HG03460 (cell line): Measurements from ENCODE around the gene FARSA.
"Not testable (repeated sequence)": the region's sequence is repeated elsewhere in the genome, so short reads cannot be mapped to it uniquely, and the experiment has no call there.

Experiments
- ATAC-seq: cut with Tn5 transposase; IDR thresholded peaks from one replicate; pipeline ENCODE4 v1.9.1; 2021; ENCODE audit not compliant: unreplicated experiment

Gene FARSA

DNA sequence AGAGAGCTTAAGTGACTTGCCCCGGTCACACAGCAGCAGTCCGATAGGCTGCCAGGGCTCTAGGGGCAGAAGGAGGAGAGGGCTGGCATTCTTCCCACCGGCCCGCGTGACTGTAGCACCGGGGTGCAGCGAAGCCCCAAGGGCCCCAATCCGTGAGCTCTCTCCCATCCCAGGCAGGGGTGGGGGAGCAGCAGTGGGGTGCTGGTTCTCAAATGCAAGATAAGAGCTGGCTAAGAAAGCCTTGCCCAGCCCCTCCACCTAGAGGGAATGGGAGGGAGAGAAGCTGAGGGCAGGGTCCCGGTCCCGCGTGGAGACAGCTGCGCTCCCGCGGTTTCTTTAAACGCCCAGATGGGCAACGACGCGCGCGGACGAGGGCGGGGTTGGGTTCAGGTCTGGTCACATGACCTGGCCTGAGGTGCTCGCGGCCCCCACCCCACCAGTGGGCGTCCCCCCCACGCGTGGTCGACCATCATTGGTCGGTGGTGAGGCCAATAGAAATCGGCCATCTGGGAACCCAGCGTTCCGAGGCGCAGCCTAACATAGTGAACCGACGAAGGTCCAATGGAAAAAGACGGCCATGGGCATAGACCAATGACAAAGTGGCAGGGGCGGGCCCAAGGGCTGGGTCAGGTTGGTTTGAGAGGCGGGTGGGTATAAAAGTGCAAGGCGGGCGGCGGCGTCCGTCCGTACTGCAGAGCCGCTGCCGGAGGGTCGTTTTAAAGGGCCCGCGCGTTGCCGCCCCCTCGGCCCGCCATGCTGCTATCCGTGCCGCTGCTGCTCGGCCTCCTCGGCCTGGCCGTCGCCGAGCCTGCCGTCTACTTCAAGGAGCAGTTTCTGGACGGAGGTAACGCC lies 4.6 kb upstream of the FARSA start, which contains the start of gene CALR:
Gene CALR, plus strand, starts transcription at position 683 of the 852 bp plus-strand sequence. Its CDS starts 71 bp downstream, at position 754.
- ATAC-seq: peak; percentile 78

DNA sequence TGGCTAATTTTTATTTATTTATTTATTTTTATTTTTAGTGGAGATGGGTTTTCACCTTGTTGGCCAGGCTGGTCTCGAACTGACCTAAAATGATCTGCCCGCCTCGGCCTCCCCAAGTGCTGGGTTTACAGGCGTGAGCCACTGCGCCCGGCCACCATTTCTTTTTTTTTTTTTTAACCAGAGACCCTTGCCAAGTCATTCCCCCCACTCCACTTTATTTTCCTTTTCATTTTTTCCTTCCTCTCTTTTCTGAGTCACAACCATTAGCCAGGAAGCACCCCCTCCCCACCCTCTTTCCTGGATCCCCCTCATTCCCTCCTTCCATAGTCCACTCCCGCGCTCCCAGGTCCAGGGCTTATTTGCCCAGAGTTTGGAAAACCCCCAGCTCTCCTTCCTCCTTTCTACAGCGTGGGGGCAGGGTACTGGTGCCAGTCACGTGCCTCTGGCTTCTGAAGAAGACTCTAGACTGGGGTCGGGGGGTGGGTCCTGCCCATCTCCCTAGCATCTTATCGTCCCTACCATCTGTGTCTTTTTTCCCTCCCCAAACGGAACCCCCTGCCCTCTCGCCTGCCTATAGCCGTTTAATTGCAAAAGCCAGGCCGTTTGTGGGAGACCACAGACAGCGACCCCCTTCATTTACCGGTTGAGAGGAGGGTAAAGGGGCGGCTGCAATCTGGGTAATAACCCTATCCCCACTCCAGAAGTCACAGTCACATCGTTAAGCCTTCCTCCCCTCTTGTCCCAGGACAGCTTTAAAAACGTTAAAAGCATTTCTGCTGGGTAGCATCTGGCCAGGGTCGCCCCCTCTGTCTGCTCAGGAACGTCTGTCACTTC lies 3.8 kb upstream of the FARSA start:
- no peak for ATAC-seq

DNA sequence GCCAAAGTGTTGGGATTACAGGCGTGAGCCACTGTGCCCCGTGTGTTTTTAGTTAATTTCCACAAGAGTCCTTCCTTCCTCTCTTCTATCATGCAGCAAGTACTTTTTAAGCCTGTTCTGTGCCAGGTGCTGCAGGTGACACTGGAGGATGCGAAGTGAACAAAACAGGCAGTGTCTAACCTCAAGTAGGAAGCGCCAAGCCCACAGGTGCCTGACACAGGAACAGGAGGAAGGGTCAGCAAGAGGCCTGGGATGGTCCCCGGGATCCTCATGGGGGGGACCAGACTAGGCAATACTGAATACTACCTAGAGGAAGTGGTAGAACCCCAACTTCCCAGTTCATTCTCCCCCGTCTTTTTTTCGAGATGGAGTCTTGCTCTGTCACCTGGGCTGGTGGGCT lies 3.1 kb upstream of the FARSA start:
- ATAC-seq: no peak

DNA sequence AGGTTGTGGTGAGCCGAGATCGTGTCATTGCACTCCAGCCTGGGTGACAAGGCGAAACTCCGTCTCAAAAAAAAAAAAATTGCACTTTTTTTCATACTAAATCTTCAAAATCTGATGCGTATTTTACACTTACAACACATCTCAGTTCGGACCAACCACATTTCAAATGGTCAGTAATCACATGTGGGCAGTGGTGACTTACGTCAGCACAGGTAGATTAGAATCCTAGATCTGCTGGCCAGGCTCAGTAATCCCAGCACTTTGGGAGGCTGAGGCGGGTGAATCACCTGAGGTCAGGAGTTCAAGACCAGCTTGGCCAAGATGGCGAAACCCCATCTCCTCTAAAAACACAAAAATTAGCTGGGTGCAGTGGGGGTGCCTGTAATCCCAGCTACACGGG lies 1.6 kb upstream of the FARSA start:
- ATAC-seq: no peak

DNA sequence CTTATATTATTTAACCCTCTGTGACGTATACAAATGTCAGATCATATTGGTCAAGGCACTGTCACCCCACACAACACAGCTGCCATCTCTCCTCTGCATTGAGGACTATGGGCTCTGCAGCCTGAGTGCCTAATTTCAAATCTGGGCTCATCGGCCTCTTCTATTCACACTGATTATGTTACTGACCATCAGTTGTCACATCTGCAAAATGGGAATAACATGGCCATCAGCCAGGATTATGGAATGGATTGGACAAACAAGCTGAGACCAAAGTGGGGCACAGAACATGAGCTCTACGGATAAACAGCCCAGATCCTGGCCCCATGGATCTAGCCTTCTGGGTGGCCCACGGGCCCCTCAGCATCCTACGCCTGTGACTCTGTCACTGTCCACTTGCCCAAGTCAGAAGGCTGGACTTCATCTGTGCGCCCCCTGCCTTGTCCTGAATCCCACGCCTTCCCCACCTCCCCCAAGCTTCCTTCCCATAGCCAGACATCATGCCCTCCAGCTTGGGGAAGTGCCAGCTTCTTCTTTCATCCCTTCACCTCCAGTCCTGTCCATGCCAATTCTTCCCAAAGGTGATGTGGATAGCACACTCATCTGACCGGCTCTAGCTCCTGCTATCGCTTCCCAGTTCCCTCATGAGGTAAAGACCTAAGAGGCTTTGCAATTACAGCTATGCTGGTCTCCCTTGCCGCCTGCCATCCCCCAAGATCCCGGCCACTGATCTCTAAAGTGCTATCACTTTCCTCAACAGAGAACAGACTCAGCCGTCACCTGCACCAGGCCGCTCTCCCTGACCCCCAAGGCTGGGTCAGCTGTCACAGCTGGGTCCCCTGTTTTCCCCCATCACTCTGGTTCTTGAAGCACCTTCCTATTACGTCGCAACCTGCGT lies 872 bp downstream of the FARSA start:
- no peak for ATAC-seq

DNA sequence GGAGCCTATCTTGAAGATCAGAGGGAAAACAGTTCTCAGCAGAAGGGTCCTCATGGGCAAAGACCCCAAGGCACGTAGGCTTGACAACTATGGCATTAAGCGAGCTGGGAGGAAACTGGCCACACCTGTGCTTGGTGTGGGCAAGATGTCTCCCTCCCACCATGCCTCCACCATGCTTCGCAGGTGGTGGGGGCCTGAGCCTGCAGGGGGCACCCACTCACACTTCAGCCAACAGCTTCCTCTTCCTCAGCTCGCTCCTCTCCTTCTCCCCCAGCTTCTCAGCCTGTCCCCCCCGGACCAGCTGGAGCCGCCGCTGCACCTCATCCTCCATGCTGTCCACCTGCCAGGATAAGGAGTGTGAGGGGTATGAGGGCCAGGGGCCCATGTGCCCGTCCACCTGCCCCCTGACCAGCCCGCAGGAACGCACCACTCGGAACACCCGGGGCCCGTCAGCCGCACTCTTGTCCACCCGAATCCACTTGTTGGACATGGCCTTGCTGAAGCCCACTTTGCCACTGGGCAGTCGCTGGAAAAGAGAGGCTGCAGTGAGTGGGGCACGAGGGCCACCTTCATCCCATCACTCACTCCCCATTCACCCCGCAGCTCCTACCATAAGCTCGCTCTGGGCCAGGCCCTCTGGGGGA lies 3.4 kb downstream of the FARSA start:
- ATAC-seq: no peak

DNA sequence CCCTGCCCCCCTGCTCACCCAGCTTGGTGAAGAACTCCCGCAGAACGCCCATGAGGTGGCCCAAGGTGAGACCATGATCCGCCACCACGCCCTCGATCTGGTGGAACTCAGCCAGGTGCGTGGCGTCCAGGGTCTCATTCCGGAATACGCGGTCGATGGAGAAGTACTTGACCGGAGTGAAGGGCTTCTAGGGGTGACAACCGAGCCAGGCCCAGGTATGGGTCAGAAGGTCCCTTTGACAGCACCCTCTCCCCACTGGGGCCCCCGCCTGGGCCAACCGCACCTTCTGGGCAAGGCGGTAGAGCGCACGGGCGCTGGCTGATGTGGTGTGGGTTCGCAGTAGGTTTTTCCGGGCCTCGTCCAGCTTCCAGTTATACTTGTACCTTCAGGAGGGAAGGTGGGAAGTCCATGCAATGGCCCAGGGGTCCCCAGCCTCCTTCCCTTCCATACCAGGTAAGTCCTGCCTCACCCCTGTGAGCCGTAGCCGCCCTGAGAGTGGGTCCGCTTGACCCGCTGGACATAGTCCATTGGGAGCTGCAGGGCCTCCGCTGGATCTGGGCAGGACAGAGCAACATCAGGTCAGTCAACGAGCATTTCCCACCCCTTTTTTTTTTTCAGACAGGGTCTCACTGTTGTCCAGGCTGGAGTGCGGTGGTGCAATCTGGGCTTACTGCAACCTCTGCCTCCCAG lies 8.7 kb downstream of the FARSA start:
- no peak for ATAC-seq

DNA sequence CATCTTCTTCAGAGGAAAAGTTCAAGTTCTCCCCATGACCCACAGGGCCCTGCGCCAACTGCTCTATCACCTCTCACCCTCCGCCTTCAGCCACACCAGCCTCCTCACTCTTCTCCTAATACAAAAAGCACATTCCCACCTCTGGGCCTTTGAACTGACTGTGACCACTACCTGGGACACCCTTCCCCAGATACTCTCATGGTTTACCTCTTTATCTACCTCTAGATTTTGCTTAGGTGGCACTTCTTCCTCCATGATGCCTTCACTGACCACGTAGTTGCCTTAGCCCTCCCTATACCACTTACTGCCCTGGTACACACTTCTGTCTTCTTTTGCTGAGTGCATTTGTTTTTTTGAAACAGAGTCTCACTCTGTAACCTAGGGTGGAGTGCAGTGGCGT lies 10.6 kb downstream of the FARSA start:
- no peak for ATAC-seq

DNA sequence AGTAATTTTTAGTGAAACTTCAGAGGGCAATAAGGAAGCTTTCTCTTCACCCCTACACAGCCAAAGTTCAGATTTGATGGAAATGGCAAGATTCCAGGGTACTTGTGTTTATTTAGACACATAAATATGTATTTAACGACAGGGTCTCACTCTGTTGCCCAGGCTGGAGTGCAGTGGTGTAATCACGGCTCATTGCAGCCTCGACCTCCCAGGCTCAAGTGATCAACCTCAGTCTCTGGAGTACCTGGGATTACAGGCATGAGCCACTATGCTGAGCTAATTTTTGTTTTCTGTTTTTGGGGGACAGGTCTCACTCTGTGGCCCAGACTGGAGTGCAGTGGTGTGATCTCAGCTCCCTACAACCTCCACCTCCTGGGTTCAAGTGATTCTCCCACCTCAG lies 12.5 kb downstream of the FARSA start:
- no peak for ATAC-seq

DNA sequence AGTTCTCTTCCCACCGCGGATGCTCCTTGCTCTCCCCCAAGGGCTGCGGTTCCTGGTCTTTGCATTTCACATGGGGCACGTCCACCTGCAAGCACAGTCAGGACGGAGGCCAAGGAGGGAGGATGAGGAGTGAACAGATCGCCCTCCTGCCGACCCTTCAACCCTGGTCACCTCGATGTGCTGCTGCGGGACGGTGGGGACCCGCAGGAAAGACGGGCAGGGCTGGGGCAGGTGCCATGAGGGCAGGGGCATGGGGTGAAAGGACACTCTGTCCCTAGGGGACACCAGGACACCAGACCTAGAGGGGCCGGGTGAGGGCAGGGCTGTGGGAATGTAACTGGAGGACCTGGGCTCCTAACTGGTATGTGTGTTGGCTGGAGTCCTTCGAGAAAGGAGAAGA lies 15.3 kb downstream of the FARSA start:
- ATAC-seq: no peak

DNA sequence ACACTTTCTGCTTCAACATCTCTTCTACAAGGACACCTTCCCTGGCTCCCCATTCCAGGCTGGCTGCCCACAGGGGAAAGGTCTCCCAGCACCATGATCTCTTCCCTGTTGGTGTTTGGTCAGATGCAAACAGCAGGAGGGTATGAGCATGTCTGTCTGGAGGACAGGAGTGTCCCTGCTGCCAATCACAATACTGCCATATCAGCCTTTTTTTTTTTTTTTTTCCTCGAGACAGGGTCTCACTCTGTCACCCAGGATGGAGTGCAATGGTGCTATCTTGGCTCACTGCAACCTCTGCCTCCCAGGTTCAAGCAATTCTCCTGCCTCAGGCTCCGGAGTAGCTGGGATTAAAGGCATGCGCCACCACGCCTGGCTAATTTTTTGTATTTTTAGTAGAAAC lies 17.7 kb downstream of the FARSA start:
- ATAC-seq: not testable (repeated sequence)

DNA sequence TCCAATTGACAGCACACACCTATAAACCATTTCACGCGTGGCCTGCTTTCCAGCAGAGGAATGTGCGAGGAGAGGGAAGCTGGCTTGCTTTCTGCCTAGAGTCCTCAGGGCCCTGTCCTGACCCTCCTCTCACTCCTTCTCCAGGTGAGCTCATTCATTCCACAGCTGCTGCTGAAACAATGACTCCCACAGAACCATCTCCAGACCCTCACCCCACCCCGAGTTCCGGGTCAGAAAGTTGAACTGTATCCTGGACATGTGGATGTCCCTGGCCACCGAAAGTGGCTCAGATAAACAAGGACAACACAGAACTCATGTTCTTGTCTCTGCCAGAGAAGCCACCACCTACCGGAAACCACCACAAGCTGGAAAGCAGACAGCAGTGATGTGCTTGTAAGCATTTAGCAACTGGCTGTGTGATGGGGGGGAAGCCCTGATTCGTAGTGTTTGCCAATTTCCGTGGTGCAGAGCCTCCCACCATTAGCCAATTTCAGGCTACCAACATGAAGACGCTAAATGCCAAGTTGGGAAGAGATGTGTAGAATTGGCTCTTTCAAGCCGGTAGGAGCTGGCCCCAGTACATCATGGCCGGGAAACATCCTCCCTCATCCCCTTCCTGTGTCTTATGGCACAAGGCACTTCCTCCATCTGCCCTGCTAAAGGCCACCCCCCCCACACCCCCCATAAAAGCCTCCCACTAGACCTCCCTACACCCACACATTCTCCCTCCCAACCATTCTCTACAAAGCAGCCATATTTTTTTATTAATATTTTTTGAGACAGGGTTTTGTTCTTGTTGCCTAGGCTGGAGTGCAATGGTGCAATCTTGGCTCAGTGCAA lies 19.4 kb downstream of the FARSA start:
- ATAC-seq: no peak

DNA sequence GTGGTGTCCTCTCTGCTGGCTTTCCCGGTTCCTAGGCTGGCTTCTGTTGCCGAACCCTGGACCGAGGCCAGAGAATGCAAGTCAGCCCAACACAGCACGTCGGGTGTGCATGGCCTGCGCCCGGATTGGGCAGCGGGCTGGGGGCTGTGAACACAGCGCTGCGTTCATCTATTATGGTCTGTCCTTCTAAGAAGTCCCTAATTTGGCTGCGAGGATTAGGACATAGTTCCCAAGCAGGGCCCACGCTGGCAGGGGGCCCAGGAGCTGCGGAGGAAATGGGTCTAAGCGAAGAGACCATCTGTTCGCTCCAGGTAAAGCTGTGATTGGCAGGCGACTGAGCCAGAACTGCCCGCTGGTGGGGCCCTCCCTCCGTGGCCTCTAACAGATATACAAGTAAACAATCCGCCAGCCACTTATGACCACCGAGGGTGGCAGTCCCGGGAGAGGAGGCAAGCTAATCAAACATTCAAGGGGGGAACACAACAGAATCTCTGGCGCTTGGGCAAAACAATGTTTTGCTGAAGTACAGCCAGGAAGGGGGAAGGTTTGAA lies 20.4 kb downstream of the FARSA start:
- no peak for ATAC-seq

DNA sequence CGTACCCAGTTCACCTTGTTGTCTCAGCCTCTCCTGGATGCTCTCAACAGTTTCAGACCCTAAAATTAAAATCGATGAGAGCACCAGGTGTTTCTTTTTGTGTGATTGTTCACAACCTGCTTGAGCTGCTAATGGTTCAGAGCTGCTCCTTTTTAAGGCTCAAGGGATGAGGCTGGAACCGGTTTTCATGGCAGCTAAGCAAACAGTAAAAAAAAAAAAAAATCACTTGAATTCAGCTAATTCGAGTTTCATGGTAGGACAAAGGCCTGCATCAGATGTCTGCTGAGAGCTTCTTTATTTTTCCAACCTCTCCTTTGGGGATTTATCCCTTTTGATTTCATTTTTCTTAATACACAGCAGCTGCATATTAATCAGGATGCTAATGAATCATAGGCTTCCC lies 20.9 kb downstream of the FARSA start:
- ATAC-seq: no peak

DNA sequence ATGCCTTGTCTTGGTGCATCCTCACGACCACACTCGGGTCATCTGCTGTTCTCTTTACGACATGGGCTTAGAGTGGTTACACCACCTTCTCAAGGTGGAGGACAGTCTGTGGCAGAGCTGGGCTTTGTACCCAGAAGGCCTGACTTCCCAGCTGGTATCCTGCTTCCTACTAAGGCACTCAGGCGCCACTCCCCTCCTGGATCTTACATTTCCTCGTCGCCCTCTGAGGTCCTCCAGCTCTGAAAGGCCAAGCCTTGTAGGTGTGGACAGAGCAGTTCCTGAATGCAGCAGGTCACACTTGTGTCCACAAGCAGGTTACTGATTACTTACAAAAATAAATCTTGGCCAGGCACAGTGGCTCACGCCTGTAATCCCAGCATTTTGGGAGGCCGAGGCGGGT lies 26.3 kb downstream of the FARSA start:
- ATAC-seq: no peak

DNA sequence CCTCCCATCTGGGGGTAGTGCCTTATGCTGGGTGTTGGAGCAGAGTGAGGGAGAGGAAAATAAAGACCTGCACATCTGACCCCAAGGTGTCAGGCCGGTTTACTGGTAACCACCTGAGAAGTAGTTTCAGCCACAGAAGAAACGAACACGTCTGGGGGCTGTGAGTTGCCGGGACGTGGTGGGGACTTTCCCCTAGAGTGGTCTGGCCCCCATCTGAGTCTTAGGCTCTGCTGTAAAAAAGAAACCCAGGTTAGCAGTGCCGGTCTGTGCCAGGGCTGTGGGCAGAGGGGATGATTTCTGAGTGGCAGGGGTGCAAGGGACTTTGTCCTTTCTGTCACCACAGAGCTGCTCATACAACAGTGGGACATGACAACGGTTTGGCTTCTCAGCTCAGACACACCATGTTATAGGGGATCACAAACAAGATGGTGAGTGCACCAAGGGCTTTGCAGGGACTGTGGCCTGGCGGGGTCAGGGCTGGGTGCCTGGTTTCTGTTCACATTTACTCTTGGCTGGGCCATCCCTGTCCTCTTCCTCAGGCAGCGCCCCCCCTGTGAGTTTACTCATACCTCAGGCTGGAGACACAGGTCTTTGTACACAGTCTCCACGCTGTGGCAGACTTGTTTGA lies 33.5 kb downstream of the FARSA start:
- peak; percentile 83 for ATAC-seq

DNA sequence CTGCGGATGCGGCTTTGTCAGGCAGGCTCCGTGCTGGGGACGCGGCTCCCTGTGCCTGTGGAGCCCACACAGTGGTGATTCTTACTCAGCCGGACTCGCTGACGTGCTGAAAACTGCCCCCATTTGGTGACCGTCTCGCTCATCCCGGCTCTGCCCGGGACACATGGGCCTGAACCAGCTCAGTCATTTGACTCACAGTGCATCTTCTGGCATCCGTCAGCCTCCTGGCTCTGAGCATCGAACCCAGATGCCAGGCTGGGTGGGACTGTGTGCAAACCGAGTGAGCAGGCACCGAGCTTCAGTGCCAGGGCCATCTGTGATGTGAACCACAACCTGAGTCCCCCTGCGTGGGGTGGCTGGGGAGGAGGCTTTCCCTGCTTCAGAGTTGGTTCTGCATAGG lies 37.1 kb downstream of the FARSA start:
- no peak for ATAC-seq

DNA sequence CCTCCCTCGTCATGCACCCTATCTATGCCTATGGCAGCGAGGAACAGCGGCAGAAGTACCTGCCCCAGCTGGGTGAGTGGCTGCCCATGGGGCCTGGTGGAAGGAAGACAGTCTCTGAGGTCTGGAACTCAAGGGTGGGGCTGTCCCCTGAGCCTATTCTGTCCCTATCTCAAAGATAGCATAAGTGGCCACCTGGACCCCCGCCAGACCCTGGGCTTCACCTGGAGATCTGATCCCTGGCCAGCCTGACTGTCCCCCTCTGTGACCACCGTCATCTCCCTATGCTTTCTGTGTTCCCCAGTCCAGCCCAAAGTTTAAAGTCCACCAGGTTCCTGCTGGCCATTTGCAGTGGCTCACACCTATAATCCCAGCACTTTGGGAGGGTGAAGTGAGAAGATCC lies 39.9 kb downstream of the FARSA start:
- no peak for ATAC-seq
